Rectal smooth muscle tissue (tissue), 1 donor: ENCODE data around the gene KCNH5.

Experiments used
- H3K27ac ChIP-seq: one replicate; pipeline ENCODE4 v1.7.0; 2013; ENCODE audit warnings: low read depth, low read length, inconsistent platforms
- H3K27me3 ChIP-seq: one replicate; pipeline ENCODE4 v1.7.0; 2013; ENCODE audit warnings: low read length; ENCODE audit not compliant: control insufficient read depth, insufficient read depth
- H3K36me3 ChIP-seq: one replicate; pipeline ENCODE4 v1.7.0; 2013; ENCODE audit warnings: low read length; ENCODE audit not compliant: control insufficient read depth, insufficient read depth
- H3K4me1 ChIP-seq: one replicate; pipeline ENCODE4 v1.7.0; 2013; ENCODE audit warnings: low read length; ENCODE audit not compliant: control insufficient read depth, insufficient read depth
- H3K4me3 ChIP-seq: one replicate; pipeline ENCODE4 v1.7.0; 2013; ENCODE audit warnings: low read length
- H3K9ac ChIP-seq: one replicate; pipeline ENCODE4 v1.7.0; 2013; ENCODE audit warnings: low read length

The KCNH5 gene

DNA sequence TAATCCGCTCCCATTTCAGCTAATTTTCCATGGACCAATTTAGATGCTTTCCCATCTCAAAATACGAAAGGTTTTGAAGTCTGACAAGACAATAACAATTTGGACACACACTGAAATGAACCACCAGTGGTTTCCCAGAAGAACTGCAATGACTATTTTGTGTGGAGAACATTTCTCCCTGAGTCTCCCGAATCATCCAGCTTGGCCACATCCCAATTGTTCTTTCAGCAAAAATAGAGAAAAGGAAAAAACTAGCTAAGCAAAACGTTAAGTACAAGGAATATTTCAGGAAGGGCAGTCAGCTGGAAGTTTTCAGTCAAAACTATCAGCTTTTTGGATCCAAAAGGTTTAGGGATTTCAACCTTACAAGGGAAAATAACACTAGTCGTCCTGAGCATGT lies 390.6 kb downstream of the KCNH5 start:
- Histone ChIP-seq H3K9ac (no peak overlapping the region), H3K4me3 (no peak overlapping the region), H3K36me3 (no peaks in the 10 kb centered on the region), H3K4me1 (no peaks in the 10 kb centered on the region), H3K27ac (no peak overlapping the region), H3K27me3 (no peaks in the 10 kb centered on the region)
